B cell (primary cell): ENCODE results near the gene GLRX. TPM values are rescaled to one million over a fixed set of nuclear protein-coding genes. Genes with fewer than 3 reads are reported as not detected.

Experiments used
- ATAC-seq: fragments of 200-7000 bp; cut with Tn5 transposase; one replicate; pipeline ENCODE4 v1.10.0; 2021; ENCODE audit warnings: low read depth, mild to moderate bottlenecking, moderate number of reproducible peaks, moderate library complexity
- CTCF ChIA-PET: fragments of 350-600 bp; sonication (Branson Sonifier 250); formaldehyde crosslinking; loops from one replicate; lab custom pipeline; 2021; ENCODE audit warnings: antibody characterized with exemption, inconsistent platforms; lab: Charles Lee
- POLR2A ChIA-PET: fragments of 350-600 bp; sonication (Branson Sonifier 250); formaldehyde crosslinking; loops from one replicate; lab custom pipeline; 2021; ENCODE audit warnings: antibody characterized with exemption; lab: Charles Lee
- DNase-seq: peaks from one replicate; pipeline ENCODE4 v3.0.0; 2013
- H2AFZ ChIP-seq: 2 replicates; pipeline ENCODE4 v1.6.1; 2012; ENCODE audit warnings: mild to moderate bottlenecking, low read depth, low read length; ENCODE audit not compliant: insufficient read depth, poor library complexity, severe bottlenecking
- H3K27ac ChIP-seq, 2 donors: 1 replicate in 1 of 2; 2 replicates in 1 of 2; pipeline ENCODE4 v1.5.1; 2012 to 2013; ENCODE audit warnings: low read length in 2 of 2, mild to moderate bottlenecking in 2 of 2, moderate library complexity in 1 of 2
- H3K27me3 ChIP-seq, 4 experiments: fragments of 200-600 bp in 1 of 4; sonication (generic) in 1 of 4; replicated peaks in 1 of 4; 1 replicate in 2 of 4; 2 replicates in 2 of 4; pipeline versions ENCODE4 v1.6.1 to v1.7.0; 2013 to 2016; ENCODE audit warnings: low read length in 3 of 4, mild to moderate bottlenecking in 2 of 4, mixed read lengths in 1 of 4, moderate library complexity in 1 of 4; ENCODE audit not compliant: insufficient read depth in 4 of 4, control insufficient read depth in 3 of 4; ENCODE audit errors: control extremely low read depth in 1 of 4
- H3K36me3 ChIP-seq, 2 experiments: replicated peaks in 1 of 2; 1 replicate in 1 of 2; 2 replicates in 1 of 2; pipeline versions ENCODE4 v1.6.1 to v1.7.1; 2013; ENCODE audit warnings: low read length in 1 of 2; ENCODE audit not compliant: insufficient read depth in 2 of 2, control insufficient read depth in 1 of 2; ENCODE audit errors: control extremely low read depth in 1 of 2, extremely low read depth in 1 of 2
- H3K4me1 ChIP-seq, 2 donors: fragments of 200-600 bp in 1 of 2; sonication (generic) in 1 of 2; 1 replicate in 1 of 2; 2 replicates in 1 of 2; pipeline versions ENCODE4 v1.5.1 to v1.6.1; 2013 to 2017; ENCODE audit warnings: low read length in 2 of 2; ENCODE audit not compliant: control insufficient read depth in 2 of 2, insufficient read depth in 2 of 2
- H3K4me2 ChIP-seq: replicated peaks from 2 replicates; pipeline ENCODE3; 2012; ENCODE audit warnings: mild to moderate bottlenecking, low read depth, low read length; ENCODE audit not compliant: poor library complexity, severe bottlenecking
- H3K4me3 ChIP-seq, 5 experiments: fragments of 200-600 bp in 1 of 5; sonication (generic) in 1 of 5; 1 replicate in 3 of 5; 2 replicates in 2 of 5; pipeline versions ENCODE4 v1.5.1 to v1.7.0; 2011 to 2016; ENCODE audit warnings: low read length in 4 of 5, mild to moderate bottlenecking in 4 of 5, low read depth in 2 of 5, control low read depth in 1 of 5, moderate library complexity in 1 of 5; ENCODE audit not compliant: insufficient read depth in 1 of 5; ENCODE audit errors: control extremely low read depth in 1 of 5, extremely low read depth in 1 of 5
- H3K79me2 ChIP-seq: fragments of 200-600 bp; sonication (generic); one replicate; pipeline ENCODE4 v1.6.0; 2016; ENCODE audit warnings: low read length; ENCODE audit not compliant: control insufficient read depth, insufficient read depth
- H3K9ac ChIP-seq: fragments of 200-600 bp; sonication (generic); 2 replicates; pipeline ENCODE4 v1.6.1; 2017; ENCODE audit warnings: mild to moderate bottlenecking, low read length, moderate library complexity
- H3K9me3 ChIP-seq, 3 donors: one replicate each; pipeline versions ENCODE4 v1.6.1 to v1.7.1; 2013; ENCODE audit warnings: low read length in 2 of 3; ENCODE audit not compliant: control insufficient read depth in 2 of 3, insufficient read depth in 1 of 3; ENCODE audit errors: control extremely low read depth in 1 of 3
- H4K20me1 ChIP-seq: 2 replicates; pipeline ENCODE4 v1.6.0; 2012; ENCODE audit warnings: mild to moderate bottlenecking, low read length; ENCODE audit not compliant: insufficient read depth, control insufficient read depth, poor library complexity, severe bottlenecking
- H3K27ac Mint-ChIP-seq: one replicate; pipeline ENCODE4 v1.8.0; 2021; ENCODE audit warnings: mixed read lengths
- H3K27me3 Mint-ChIP-seq: one replicate; pipeline ENCODE4 v1.8.0; 2021; ENCODE audit warnings: mixed read lengths
- H3K4me1 Mint-ChIP-seq: one replicate; pipeline ENCODE4 v1.8.0; 2021; ENCODE audit warnings: mixed read lengths
- H3K4me3 Mint-ChIP-seq: one replicate; pipeline ENCODE4 v1.8.0; 2021; ENCODE audit warnings: mixed read lengths
- H3K9me3 Mint-ChIP-seq: one replicate; pipeline ENCODE4 v1.8.0; 2022; ENCODE audit warnings: mixed read lengths; ENCODE audit not compliant: insufficient read depth
- EZH2 ChIP-seq: IDR thresholded peaks from 2 replicates; pipeline ENCODE4 v1.6.1; 2012; ENCODE audit warnings: borderline replicate concordance, low read depth, mild to moderate bottlenecking, moderate library complexity, low read length; ENCODE audit not compliant: insufficient read depth, poor library complexity, severe bottlenecking
- WGBS: methylation state at CpG from one replicate; pipeline ENCODE4 v1.1.5; 2013; ENCODE audit warnings: missing lambda C conversion rate; ENCODE audit not compliant: insufficient coverage; 5-methylcytosine and 5-hydroxymethylcytosine counted together
- intact Hi-C: fragments of 100-400 bp; cut with micrococcal nuclease; formaldehyde crosslinking; loops from one replicate; pipeline ENCODE4 v1.10.0; 2022
- polyA plus RNA-seq: library from polyadenylated mRNA; depleted of rRNA; stranded (reverse); fragments of >200 nt; gene quantifications from 2 replicates; pipeline ENCODE4 v1.2.3, GENCODE V29; 2012
- total RNA-seq, 2 donors: library from RNA; stranded (reverse); fragments of 120-200 nt in 1 of 2; gene quantifications; 1 replicate in 1 of 2; 2 replicates in 1 of 2; pipeline versions ENCODE4 v1.2.3 to v1.2.4, GENCODE V29; 2013 to 2022
- TF ChIP-seq, protein P1 (sequence below): fragments of 200-600 bp; IDR thresholded peaks from one replicate; pipeline ENCODE4 v1.8.0; 2022; ENCODE audit warnings: antibody characterized with exemption, mild to moderate bottlenecking

The GLRX gene
- total and polyA plus RNA-seq, 2 donors (not counting 1 experiment from before 2014, with no cell fraction given): 44.6 to 54.8 TPM

DNA sequence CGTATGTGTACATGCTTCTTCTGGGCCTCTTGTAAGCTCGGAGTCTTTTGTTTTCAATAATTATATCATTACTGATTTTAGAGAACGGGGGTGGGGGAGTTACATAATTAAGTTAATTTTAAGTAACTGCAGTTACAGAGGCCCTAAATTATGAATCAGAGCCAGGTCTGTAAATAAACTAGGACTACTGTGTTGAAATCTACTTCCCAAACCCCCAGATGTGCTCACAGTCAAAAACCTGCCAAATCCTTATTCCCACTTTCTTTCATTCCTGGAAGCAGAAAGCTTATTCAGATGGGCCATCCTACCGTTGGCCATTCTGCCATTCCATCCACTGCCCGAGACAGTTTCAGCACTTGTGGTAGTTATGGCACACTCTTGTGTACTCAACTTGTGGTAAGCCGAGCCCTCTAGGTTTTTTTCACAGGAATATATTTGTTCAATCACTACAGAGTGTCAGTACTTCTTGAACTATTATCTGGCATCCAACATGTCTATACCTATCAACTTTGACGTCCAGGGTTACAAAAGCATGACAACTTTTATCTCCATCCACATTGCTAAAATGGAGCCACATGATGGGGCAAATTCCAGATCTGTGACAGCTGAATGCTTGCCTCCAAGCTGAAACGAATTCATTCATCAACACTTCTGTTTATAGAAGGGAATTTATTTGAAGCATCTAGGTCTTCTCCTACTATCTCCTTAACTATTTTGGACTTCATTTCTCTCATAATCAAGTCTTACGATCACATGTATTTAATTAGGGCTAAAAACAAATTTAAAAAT lies 37.8 kb downstream of the GLRX start:
- CTCF ChIA-PET: interaction anchor here (1.0 to 18.0 kb wide), 4 partner anchors 23 to 138 kb away, joined by 3 to 748 read pairs (median 4); partner anchors contain the start of gene RFESD
- Histone ChIP-seq H3K9me3 (no peaks in the 10 kb centered on the region), H4K20me1 (no peaks in the 10 kb centered on the region), H3K9ac (no peak overlapping the region), H3K36me3 (no peaks in the 10 kb centered on the region), H3K27me3 (no peaks in the 10 kb centered on the region), H3K4me2 (no peak overlapping the region), H2AFZ (no peak overlapping the region), H3K4me3 (no peak overlapping the region), H3K79me2 (no peaks in the 10 kb centered on the region), H3K4me1 (peaks cover 0 to 4% of the 10 kb centered on the region in 2 donors), H3K27ac (no peak overlapping the region)
- intact Hi-C loops: no loop called here
- POLR2A ChIA-PET: no interaction called here
- ATAC-seq: no peak
- TF ChIP-seq EZH2: no peak
- TF ChIP-seq, protein P1, sequence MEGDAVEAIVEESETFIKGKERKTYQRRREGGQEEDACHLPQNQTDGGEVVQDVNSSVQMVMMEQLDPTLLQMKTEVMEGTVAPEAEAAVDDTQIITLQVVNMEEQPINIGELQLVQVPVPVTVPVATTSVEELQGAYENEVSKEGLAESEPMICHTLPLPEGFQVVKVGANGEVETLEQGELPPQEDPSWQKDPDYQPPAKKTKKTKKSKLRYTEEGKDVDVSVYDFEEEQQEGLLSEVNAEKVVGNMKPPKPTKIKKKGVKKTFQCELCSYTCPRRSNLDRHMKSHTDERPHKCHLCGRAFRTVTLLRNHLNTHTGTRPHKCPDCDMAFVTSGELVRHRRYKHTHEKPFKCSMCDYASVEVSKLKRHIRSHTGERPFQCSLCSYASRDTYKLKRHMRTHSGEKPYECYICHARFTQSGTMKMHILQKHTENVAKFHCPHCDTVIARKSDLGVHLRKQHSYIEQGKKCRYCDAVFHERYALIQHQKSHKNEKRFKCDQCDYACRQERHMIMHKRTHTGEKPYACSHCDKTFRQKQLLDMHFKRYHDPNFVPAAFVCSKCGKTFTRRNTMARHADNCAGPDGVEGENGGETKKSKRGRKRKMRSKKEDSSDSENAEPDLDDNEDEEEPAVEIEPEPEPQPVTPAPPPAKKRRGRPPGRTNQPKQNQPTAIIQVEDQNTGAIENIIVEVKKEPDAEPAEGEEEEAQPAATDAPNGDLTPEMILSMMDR: no peak
- no peak for DNase-seq
- no peak overlapping the region for H3K4me3 Mint-ChIP-seq
- H3K27me3 Mint-ChIP-seq: no peaks in the 10 kb centered on the region
- no peaks in the 10 kb centered on the region for H3K9me3 Mint-ChIP-seq
- peaks cover 8% of the 10 kb centered on the region for H3K4me1 Mint-ChIP-seq
- 97% methylated on average over 4 of the region's 9 CpGs for WGBS
- no peak overlapping the region for H3K27ac Mint-ChIP-seq

DNA sequence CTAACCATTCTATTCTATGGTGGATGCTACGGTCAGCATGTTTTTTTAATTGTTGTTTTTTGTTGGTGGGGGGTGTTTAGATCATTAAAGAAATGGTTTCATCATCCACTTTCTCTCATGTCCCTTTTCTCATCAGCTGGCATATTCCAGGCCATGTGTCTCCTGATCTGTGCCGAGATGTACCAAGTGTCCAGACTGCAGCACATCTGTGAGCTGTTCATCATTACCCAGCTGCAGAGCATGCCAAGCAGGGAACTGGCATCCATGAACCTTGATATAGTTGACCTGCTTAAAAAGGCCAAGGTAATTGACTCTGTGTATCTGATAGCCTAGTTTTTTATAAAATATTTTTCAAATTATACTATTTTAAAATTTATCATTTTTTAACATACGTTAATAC lies 38.9 kb downstream of the GLRX start:
- H3K27me3 ChIP-seq: no peaks in the 10 kb centered on the region
- Mint-ChIP-seq H3K27ac (no peak overlapping the region), H3K27me3 (no peaks in the 10 kb centered on the region), H3K9me3 (no peaks in the 10 kb centered on the region), H3K4me1 (peaks cover 5% of the 10 kb centered on the region), H3K4me3 (no peak overlapping the region)
- H3K36me3 ChIP-seq: no peaks in the 10 kb centered on the region
- ATAC-seq (no peak), DNase-seq (no peak)
- H3K4me2 ChIP-seq: no peak overlapping the region
- intact Hi-C loops: no loop called here
- H3K9ac ChIP-seq: no peak overlapping the region
- H2AFZ ChIP-seq: no peak overlapping the region
- 100% methylated on average over 1 of the region's 3 CpGs for WGBS
- no peak overlapping the region for H3K27ac ChIP-seq
- peaks cover 0 to 4% of the 10 kb centered on the region in 2 donors for H3K4me1 ChIP-seq
- TF ChIP-seq, protein P1: no peak
- no peak for TF ChIP-seq EZH2
- ChIA-PET POLR2A (interaction anchor here (0.6 kb wide), 1 partner anchor 139 kb away, joined by 3 read pairs; no protein-coding TSS in a partner anchor), CTCF (interaction anchor here (1.0 to 18.0 kb wide), 4 partner anchors 48 to 137 kb away, joined by 3 to 748 read pairs (median 19); partner anchors contain the start of gene RFESD)
- no peaks in the 10 kb centered on the region for H4K20me1 ChIP-seq
- H3K9me3 ChIP-seq: no peaks in the 10 kb centered on the region
- no peak overlapping the region for H3K4me3 ChIP-seq
- no peaks in the 10 kb centered on the region for H3K79me2 ChIP-seq
